Measurements from ENCODE around the gene ZNG1C.
"Not testable (repeated sequence)": the region's sequence is repeated elsewhere in the genome, so short reads cannot be mapped to it uniquely, and the experiment has no call there.

ZNG1C gene

DNA sequence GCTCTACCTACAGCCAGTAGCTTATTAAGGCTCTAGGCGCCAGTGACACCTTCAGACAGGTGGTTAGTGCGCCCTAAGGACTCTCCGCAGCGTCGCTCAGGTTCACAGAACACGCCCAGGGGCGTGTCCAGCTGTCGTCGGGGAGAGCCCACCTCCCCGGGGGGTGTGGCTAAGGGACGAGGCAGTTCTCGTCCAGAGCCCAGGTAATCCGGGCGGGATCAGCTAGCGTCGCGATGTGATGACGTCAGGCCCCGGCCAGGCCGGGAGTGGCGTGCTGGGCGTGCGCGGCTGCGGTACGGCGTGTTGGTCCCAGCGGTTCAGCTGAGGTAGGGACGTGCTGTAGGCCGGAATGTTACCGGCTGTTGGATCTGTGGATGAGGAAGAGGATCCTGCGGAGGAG lies at the start of gene ZNG1C:
Gene ZNG1C, plus strand, starts transcription at position 301 of the 400 bp plus-strand sequence. Its CDS starts 49 bp downstream, at position 350.
- not testable (repeated sequence) for DNase-seq (ENCODE audit: low spot score)

DNA sequence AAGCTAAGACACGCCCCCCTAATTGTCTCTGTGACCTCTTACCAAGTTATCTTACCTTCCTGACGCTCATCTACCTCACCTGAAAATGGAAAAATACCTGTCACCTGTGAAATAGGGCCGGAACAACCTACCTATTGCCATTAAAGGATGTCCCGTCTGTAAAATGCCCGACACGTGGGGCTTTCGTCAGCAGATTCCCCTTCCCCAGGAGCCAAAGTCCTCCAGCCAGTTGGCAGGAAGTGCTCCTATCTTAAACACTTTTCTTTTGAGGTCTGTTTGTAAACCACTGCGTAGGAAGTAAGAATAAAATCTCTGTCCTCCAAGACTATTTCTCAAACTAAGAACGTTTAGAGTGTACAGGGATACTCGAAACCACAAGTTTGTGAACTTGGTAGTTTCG lies 654 bp downstream of the ZNG1C start:
- DNase-seq (ENCODE audit: low spot score) = not testable (repeated sequence)

DNA sequence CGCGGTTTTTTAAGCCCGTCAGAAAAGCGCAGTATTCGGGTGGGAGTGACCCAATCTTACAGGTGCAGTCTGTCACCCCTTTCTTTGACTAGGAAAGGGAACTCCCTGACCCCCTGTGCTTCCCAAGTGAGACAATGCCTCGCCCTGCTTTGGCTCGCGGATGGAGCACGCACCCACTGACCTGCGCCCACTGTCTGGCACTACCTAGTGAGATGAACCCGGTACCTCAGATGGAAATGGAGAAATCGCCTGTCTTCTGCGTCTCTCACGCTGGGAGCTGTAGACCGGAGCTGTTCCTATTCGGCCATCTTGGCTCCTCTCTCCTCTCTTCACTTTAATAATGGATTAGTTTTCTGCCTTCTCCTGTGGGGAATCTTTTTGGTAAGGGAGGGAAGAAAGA lies 39.3 kb downstream of the ZNG1C start:
- DNase-seq (ENCODE audit: low spot score) = not testable (repeated sequence)

GRCh38 chr9:68302567-68302966 lies 60.8 kb downstream of the ZNG1C start, which contains the start of gene FOXD4L3:
Gene FOXD4L3 (plus strand): TSS chr9:68302867. CDS start chr9:68302952, 85 bp downstream.
- DNase-seq (ENCODE audit: low spot score) = not testable (repeated sequence)

DNA sequence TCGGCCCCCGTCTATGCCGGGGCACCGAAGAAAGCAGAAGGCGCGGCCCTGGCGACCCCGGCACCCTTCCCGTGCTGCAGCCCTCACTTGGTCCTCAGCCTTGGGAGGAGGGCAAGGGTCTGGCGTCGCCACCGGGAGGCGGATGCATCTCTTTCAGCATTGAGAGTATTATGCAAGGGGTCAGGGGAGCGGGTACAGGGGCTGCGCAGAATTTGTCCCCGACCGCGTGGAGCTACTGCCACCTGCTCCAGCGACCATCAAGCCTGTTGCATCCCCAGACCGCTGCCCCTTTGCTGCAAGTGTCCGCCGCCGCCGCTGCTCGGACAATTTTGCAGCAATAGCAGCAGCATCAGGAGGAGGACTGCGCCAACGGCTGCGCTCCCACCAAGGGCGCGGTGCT lies 62.0 kb downstream of the ZNG1C start:
- DNase-seq (ENCODE audit: low spot score) = not testable (repeated sequence)

DNA sequence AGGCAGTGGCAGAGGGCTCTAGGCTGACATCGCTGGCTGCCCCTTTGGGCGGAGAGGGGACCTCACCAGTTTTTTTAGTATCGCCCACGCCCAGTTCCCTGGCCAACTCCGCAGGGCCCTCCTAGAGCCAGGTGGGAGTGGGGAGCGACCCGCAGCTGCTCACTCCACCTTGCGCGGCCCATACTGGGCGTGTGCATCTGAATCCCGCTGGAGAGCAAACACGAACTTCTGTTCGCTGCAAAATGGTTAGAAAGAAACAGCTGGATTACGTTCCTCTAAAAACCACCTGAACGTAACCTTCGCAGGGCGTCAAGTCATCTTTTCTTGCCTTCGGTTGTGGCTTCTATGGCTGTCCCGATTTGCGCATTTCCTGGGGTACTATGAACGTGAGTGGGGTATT lies 62.4 kb downstream of the ZNG1C start:
- not testable (repeated sequence) for DNase-seq (ENCODE audit: low spot score)

DNA sequence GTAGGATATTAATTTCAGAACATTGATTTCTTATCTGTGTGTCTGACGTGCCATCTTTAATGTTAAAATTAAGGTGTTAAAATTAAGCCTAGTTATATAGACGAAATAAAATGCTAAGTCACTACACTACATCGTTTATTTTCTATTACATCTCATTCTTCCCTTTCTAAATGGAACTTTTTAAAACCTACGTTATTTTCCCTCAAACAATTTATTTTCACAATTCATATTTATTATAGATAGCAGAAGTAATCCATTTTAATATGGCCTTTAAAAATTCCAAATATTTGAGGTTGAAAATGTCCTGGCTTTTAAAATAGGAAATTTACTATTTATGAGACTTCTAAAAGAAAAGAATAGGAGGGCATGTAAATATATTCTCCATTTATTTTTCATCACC lies 63.0 kb downstream of the ZNG1C start:
- not testable (repeated sequence) for DNase-seq (ENCODE audit: low spot score)

GRCh38 chr9:68305680-68306285 lies 64.0 kb downstream of the ZNG1C start:
- DNase-seq (ENCODE audit: low spot score) = not testable (repeated sequence)

DNA sequence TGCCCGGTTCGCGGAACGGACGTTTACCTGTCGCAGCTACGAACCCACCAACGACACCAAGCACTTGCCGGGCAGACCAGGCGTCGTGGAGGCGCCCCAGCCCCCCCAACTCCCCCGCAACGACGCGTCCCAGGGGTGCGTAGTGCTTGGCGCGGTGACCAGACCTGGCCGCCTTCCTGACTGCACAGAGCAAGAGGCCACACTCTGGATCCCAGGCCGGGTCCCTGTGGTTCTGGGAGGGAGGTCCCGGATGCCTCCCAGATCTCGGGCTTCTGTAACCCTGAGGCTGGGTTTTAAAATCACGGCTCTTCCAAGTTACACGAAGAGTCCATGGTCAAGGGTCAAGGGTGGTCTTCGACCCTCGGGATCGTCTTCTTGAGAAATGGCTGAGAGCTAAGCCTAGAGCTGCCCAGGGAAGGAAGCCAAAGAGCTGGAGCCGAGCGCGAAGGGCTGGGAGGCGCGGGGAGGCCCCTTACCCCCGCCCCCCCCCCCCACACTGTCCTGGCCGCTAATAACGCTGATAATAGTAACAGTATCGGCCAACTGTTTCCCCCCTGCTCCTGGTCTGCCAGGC lies 64.7 kb downstream of the ZNG1C start:
- DNase-seq (ENCODE audit: low spot score) = not testable (repeated sequence)

- DNase-seq (ENCODE audit: low spot score) = not testable (repeated sequence)
Measured at GRCh38 chr9:68307127-68307526, 65.3 kb downstream of the ZNG1C start.

- DNase-seq (ENCODE audit: low spot score) = not testable (repeated sequence)
Measured at GRCh38 chr9:68307654-68308053, 65.9 kb downstream of the ZNG1C start.

GRCh38 chr9:68311208-68311607 lies 69.4 kb downstream of the ZNG1C start:
- not testable (repeated sequence) for DNase-seq (ENCODE audit: low spot score)

- not testable (repeated sequence) for DNase-seq (ENCODE audit: low spot score)
Measured at GRCh38 chr9:68318209-68318608, 76.4 kb downstream of the ZNG1C start.

DNA sequence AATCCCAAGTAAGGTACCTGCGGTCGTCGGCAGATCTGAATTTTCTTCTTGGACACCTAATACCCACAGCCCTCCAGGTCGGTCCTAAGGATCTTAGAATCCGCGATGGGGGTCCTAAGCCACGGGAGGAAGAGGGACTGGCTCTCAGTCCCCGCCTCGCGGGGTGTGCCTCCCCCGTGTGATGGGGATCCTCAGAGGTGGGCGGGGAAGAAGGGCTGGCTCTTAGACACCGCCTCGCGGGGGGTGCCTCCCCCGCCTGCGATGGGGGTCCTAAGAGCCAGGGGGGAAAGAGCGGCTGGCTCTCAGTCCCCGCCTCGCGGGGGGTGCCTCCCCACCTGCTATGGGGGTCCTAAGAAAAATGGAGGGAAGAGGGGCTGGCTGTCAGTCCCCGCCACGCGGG lies 82.0 kb downstream of the ZNG1C start:
- DNase-seq (ENCODE audit: low spot score) = not testable (repeated sequence)

DNA sequence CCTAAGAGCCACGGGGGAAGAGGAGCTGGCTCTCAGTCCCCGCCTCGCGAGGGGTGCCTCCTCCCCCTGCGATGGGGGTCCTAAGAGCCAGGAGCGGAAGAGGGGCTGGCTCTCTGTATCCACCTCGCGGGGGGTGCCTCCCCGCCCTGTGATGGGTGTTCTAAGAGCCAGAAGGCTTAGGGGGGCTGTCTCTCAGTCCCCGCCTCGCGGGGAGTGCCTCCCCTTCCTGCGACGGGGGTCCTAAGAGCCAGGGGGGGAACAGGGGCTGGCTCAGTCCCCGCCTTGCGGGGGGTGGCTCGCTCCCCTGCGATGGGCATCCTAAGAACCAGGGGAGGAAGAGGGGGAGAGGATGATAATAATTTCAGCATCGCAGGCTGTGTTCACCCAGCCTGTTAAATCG lies 82.7 kb downstream of the ZNG1C start:
- DNase-seq (ENCODE audit: low spot score) = not testable (repeated sequence)

- not testable (repeated sequence) for DNase-seq (ENCODE audit: low spot score)
Measured at GRCh38 chr9:68329106-68329505, 87.3 kb downstream of the ZNG1C start.

GRCh38 chr9:68330531-68331173 lies 88.9 kb downstream of the ZNG1C start:
- DNase-seq (ENCODE audit: low spot score) = not testable (repeated sequence)

GRCh38 chr9:68332122-68332521 lies 90.3 kb downstream of the ZNG1C start:
- not testable (repeated sequence) for DNase-seq (ENCODE audit: low spot score)

GRCh38 chr9:68335935-68336334 lies 94.2 kb downstream of the ZNG1C start:
- DNase-seq (ENCODE audit: low spot score) = not testable (repeated sequence)

- DNase-seq (ENCODE audit: low spot score) = not testable (repeated sequence)
Measured at GRCh38 chr9:68336639-68337339, 95.0 kb downstream of the ZNG1C start.

- not testable (repeated sequence) for DNase-seq (ENCODE audit: low spot score)
Measured at GRCh38 chr9:68338000-68338399, 96.2 kb downstream of the ZNG1C start.

DNA sequence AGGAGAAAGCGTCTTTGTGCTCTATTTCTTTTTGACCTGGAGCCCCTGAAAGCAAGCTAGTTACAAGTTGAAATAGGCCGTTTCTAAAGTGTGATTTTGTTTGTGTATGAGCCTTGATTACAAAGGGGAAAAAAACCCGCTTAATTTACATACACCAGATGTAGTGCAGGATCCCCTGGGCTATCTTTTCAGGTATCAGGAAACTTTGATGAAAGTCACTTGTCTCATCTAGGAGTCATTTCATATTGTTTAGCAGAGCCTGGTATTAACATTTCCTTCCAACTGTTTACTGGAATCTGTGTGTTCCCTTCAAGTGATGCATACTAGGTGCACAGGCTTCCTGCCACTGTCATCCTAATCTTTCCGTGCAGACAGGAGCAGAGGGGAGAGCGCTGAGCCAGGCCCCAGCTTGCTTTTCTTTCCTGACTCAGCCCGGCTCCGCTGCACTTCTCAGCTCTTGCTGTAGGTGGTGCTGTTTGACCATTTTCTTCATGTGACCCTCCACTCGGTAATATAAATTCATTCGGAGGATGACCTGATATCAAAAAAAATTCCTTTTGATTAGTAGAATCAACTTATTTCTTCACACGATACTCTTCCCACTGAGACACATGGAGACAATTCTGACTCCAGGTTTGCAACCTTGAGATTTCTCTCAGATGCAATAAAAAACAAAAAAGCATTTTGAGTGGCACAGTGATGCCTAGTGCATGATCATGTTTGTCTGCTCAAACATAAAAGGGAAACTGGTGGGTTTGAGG lies 100.7 kb downstream of the ZNG1C start:
- not testable (repeated sequence) for DNase-seq (ENCODE audit: low spot score)

Data from D341Med (cell line).